Hepatocyte (in vitro differentiated cells): Measurements from ENCODE around the gene FMO5. TPM values are rescaled to one million over a fixed set of nuclear protein-coding genes. Genes with fewer than 3 reads are reported as not detected.
"Not testable (repeated sequence)": the region's sequence is repeated elsewhere in the genome, so short reads cannot be mapped to it uniquely, and the experiment has no call there.

ENCODE experiments used
- DNase-seq: peaks from one replicate; pipeline ENCODE4 v3.0.0-alpha.2; 2016; ENCODE audit warnings: low spot score
- H2AFZ ChIP-seq: fragments of 200-600 bp; sonication (generic); 2 replicates; pipeline ENCODE4 v1.6.0; 2016; ENCODE audit warnings: antibody characterized with exemption, mild to moderate bottlenecking
- H3K27ac ChIP-seq: fragments of 200-600 bp; sonication (generic); 2 replicates; pipeline ENCODE4 v1.5.1; 2016; ENCODE audit warnings: mild to moderate bottlenecking
- H3K27me3 ChIP-seq: fragments of 200-600 bp; sonication (generic); 2 replicates; pipeline ENCODE4 v1.6.1; 2016
- H3K36me3 ChIP-seq: fragments of 200-600 bp; sonication (generic); replicated peaks from 2 replicates; pipeline ENCODE4 v1.5.1; 2016; ENCODE audit warnings: low read depth; ENCODE audit not compliant: insufficient read depth
- H3K4me1 ChIP-seq: fragments of 200-600 bp; sonication (generic); 2 replicates; pipeline ENCODE4 v1.5.1; 2016; ENCODE audit warnings: mild to moderate bottlenecking, moderate library complexity; ENCODE audit not compliant: insufficient read depth
- H3K4me2 ChIP-seq: fragments of 200-600 bp; sonication (generic); 2 replicates; pipeline ENCODE4 v1.6.0; 2016
- H3K4me3 ChIP-seq: fragments of 200-600 bp; sonication (generic); 2 replicates; pipeline ENCODE4 v1.5.1; 2016; ENCODE audit warnings: mild to moderate bottlenecking
- H3K79me2 ChIP-seq: fragments of 200-600 bp; sonication (generic); 2 replicates; pipeline ENCODE4 v1.6.0; 2017; ENCODE audit warnings: mild to moderate bottlenecking
- H3K9me2 ChIP-seq: fragments of 200-600 bp; sonication (generic); replicated peaks from 2 replicates; pipeline ENCODE4 v1.6.0; 2017; ENCODE audit warnings: mild to moderate bottlenecking; ENCODE audit not compliant: insufficient read depth
- H3K9me3 ChIP-seq: fragments of 200-600 bp; sonication (generic); 2 replicates; pipeline ENCODE4 v1.5.1; 2016; ENCODE audit warnings: low read depth, mild to moderate bottlenecking
- H4K20me1 ChIP-seq: fragments of 200-600 bp; sonication (generic); 2 replicates; pipeline ENCODE4 v1.6.0; 2016; ENCODE audit warnings: mild to moderate bottlenecking; ENCODE audit not compliant: insufficient read depth, poor library complexity, severe bottlenecking
- EZH2 ChIP-seq: fragments of 200-600 bp; sonication (generic); IDR thresholded peaks from 2 replicates; pipeline ENCODE4 v1.6.1; 2016; ENCODE audit warnings: antibody characterized with exemption, mild to moderate bottlenecking, borderline replicate concordance
- EZH2phosphoT487 ChIP-seq: fragments of 200-600 bp; sonication (generic); IDR thresholded peaks from one replicate; pipeline ENCODE4 v1.6.1; 2018; ENCODE audit warnings: antibody characterized with exemption, mild to moderate bottlenecking, low read depth, moderate library complexity; ENCODE audit not compliant: unreplicated experiment, severe bottlenecking
- whole genome bisulfite sequencing: methylation state at CpG from one replicate; pipeline ENCODE4 v1.1.6; 2016; ENCODE audit warnings: low lambda C conversion rate; ENCODE audit errors: missing lambda C conversion rate; 5-methylcytosine and 5-hydroxymethylcytosine counted together
- polyA plus RNA-seq: library from polyadenylated mRNA; unstranded; fragments of >200 nt; fragmentation: Nextera tagmentation; extraction: Ambion mirVana; gene quantifications from 2 replicates; pipeline ENCODE4 v1.2.1, GENCODE V29; 2016
- total RNA-seq: library from RNA; depleted of rRNA; stranded (reverse); fragments of >200 nt; gene quantifications from 2 replicates; pipeline ENCODE4 v1.2.3, GENCODE V29; 2014
- TF ChIP-seq, protein P1 (sequence below): fragments of 200-600 bp; sonication (generic); IDR thresholded peaks from 2 replicates; pipeline ENCODE4 v1.5.1; 2016; ENCODE audit warnings: antibody characterized with exemption, mild to moderate bottlenecking; ENCODE audit not compliant: poor library complexity

Gene FMO5
- total and polyA plus RNA-seq, 2 experiments from 2014 or later = 44.6 to 48.6 TPM

DNA sequence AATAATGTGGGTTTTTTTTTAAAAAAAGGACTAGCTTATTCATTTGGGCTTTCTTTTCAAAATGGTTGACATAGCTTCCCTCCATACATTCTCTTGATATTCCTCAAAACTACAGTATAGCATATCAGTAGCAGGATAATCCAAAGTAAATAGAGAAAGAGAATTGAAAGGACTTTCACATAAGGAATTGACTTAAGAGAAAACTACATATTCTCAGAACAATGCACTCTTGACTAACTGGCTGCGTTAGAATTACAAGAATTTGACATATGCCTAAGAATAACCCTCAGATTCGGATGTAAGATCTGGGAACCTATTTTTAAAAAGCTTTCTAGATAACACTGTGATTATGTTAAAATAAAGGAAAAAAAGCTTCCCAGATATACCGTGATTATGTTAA is 56.0 kb downstream of the FMO5 start:
- H3K79me2 ChIP-seq = peaks cover 71% of the 10 kb centered on the region

DNA sequence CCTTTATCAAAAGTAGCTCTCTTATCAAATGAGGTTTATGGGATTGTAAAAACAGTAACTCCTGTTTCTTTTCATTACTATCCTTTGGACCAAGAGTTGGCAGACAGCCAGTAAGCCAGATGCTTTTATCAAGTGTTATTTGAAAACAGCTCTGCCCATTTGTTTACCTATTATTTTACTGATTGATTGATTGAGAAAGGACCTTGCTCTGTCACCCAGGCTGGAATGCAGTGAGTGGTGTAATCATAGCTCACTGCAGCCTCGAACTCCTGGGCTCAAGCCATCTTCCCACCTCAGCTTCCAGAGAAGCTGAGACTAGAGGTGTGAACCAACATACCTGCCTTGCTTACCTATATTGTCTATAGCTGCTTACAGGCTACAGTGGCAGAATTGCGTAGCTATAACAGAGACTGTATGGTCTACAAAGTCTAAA is 56.5 kb downstream of the FMO5 start:
- no peak overlapping the region for H3K4me3 ChIP-seq
- peaks cover 71% of the 10 kb centered on the region for H3K79me2 ChIP-seq
- H3K36me3 ChIP-seq = no peaks in the 10 kb centered on the region
- H3K9me3 ChIP-seq = no peaks in the 10 kb centered on the region
- peak; percentile 71 for DNase-seq
- no peak for TF ChIP-seq EZH2phosphoT487
- H4K20me1 ChIP-seq = no peaks in the 10 kb centered on the region
- WGBS = 54% methylated on average over 2 of the region's 2 CpGs
- no peak overlapping the region for H2AFZ ChIP-seq
- H3K4me2 ChIP-seq = peak overlapping the region; percentile 90
- H3K4me1 ChIP-seq = peaks cover 30% of the 10 kb centered on the region
- no peaks in the 10 kb centered on the region for H3K9me2 ChIP-seq
- peak overlapping the region; percentile 74 for H3K27ac ChIP-seq
- H3K27me3 ChIP-seq = no peaks in the 10 kb centered on the region

More for the DNA sequence above, 56.0 kb downstream of the FMO5 start:
- Histone ChIP-seq H3K4me2 (peak overlapping the region; percentile 90), H3K9me2 (no peaks in the 10 kb centered on the region), H3K9me3 (no peaks in the 10 kb centered on the region), H2AFZ (no peak overlapping the region), H3K36me3 (no peaks in the 10 kb centered on the region), H3K27ac (peak overlapping the region; percentile 6), H3K4me3 (no peak overlapping the region), H3K27me3 (no peaks in the 10 kb centered on the region), H4K20me1 (no peaks in the 10 kb centered on the region), H3K4me1 (peaks cover 34% of the 10 kb centered on the region)
- no peak for TF ChIP-seq EZH2
- no peak for TF ChIP-seq EZH2phosphoT487
- TF ChIP-seq, protein P1, sequence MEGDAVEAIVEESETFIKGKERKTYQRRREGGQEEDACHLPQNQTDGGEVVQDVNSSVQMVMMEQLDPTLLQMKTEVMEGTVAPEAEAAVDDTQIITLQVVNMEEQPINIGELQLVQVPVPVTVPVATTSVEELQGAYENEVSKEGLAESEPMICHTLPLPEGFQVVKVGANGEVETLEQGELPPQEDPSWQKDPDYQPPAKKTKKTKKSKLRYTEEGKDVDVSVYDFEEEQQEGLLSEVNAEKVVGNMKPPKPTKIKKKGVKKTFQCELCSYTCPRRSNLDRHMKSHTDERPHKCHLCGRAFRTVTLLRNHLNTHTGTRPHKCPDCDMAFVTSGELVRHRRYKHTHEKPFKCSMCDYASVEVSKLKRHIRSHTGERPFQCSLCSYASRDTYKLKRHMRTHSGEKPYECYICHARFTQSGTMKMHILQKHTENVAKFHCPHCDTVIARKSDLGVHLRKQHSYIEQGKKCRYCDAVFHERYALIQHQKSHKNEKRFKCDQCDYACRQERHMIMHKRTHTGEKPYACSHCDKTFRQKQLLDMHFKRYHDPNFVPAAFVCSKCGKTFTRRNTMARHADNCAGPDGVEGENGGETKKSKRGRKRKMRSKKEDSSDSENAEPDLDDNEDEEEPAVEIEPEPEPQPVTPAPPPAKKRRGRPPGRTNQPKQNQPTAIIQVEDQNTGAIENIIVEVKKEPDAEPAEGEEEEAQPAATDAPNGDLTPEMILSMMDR = no peak
- no peak for DNase-seq
- WGBS = 48% methylated on average over 3 of the region's 3 CpGs

DNA sequence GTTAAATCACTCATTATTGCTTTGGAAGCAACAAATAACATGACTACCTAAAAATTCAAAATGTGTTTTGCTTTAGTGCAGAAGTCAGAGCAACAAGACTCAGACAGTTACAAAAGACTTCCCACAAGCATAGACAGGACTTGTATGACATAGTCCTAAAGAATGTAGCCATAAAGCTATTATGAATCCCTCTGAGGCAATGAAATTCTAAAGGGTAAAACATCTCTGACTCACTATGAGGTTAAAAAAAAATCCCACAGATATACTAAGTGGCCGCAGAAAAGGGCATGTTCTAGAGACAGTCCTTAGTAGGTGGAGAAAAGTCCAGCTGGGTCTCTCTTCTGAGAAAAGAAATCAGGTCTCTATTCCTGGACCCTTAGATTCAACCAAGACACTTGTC is 57.8 kb downstream of the FMO5 start:
- peaks cover 30% of the 10 kb centered on the region for H3K4me1 ChIP-seq
- H3K4me3 ChIP-seq = no peak overlapping the region
- H3K36me3 ChIP-seq = no peaks in the 10 kb centered on the region
- no peaks in the 10 kb centered on the region for H3K9me3 ChIP-seq
- peak overlapping the region; percentile 32 for H3K4me2 ChIP-seq
- H3K27me3 ChIP-seq = no peaks in the 10 kb centered on the region
- H4K20me1 ChIP-seq = no peaks in the 10 kb centered on the region
- H2AFZ ChIP-seq = no peak overlapping the region
- H3K27ac ChIP-seq = peak overlapping the region; percentile 74
- TF ChIP-seq EZH2 = no peak
- H3K9me2 ChIP-seq = no peaks in the 10 kb centered on the region
- H3K79me2 ChIP-seq = peaks cover 76% of the 10 kb centered on the region
- DNase-seq = peak; percentile 63
- 39% methylated on average over 1 of the region's 1 CpG for WGBS

DNA sequence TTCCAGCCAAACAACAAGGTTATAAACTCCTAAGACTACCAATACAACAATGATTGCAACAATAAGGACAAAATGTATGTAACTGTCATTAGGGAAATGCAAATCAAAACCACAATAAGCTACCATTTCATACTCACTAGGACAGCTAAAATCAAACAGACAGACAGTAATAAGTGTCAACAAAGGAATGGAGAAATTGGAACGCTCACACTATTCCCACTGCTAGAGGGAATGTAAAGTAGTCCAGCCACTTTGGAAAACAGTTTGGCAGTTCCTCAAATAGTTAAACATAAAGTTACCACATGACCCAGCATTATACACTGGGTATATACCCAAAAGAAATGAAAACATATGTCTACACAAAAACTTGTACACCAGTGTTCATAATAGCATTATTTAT is 62.1 kb downstream of the FMO5 start:
- TF ChIP-seq EZH2 (no peak), EZH2phosphoT487 (no peak)
- TF ChIP-seq, protein P1 = no peak
- H3K4me1 ChIP-seq = peaks cover 8% of the 10 kb centered on the region
- no peak overlapping the region for H3K4me2 ChIP-seq
- H3K79me2 ChIP-seq = peaks cover 41% of the 10 kb centered on the region
- H3K9me3 ChIP-seq = no peaks in the 10 kb centered on the region
- no peak overlapping the region for H3K4me3 ChIP-seq
- no peaks in the 10 kb centered on the region for H4K20me1 ChIP-seq
- no peak overlapping the region for H3K27ac ChIP-seq
- 100% methylated on average over 1 of the region's 1 CpG for WGBS
- H3K36me3 ChIP-seq = peaks cover 2% of the 10 kb centered on the region
- DNase-seq = no peak
- H3K27me3 ChIP-seq = no peaks in the 10 kb centered on the region
- no peak overlapping the region for H2AFZ ChIP-seq
- H3K9me2 ChIP-seq = no peaks in the 10 kb centered on the region

DNA sequence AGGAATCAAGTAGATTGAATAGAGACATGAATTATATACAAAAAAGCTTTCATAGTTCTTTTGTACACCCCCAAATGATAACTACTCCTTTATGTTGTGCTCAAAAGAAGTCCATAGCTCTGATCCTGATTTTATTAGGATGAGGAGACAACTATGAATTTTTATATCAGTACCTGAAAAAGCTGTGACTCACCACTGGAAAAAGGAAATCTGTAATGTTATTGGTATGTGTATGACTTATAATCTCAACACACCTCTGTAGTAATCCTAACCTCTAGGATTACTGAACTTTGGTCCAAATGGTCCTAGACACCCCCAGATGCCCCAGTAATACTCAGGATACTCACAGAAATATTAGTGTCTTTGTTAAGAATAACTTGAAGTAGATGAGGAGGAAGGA is 63.0 kb downstream of the FMO5 start:
- H3K27ac ChIP-seq = no peak overlapping the region
- H3K9me2 ChIP-seq = no peaks in the 10 kb centered on the region
- H3K79me2 ChIP-seq = peaks cover 40% of the 10 kb centered on the region
- DNase-seq = no peak
- no peak overlapping the region for H3K4me3 ChIP-seq
- H3K4me1 ChIP-seq = peaks cover 7% of the 10 kb centered on the region
- H3K9me3 ChIP-seq = no peaks in the 10 kb centered on the region
- H3K27me3 ChIP-seq = no peaks in the 10 kb centered on the region
- no peak overlapping the region for H2AFZ ChIP-seq
- H3K4me2 ChIP-seq = no peak overlapping the region
- peaks cover 8% of the 10 kb centered on the region for H3K36me3 ChIP-seq
- no peaks in the 10 kb centered on the region for H4K20me1 ChIP-seq
- TF ChIP-seq EZH2phosphoT487 (no peak), EZH2 (no peak)
- TF ChIP-seq, protein P1 = no peak

DNA sequence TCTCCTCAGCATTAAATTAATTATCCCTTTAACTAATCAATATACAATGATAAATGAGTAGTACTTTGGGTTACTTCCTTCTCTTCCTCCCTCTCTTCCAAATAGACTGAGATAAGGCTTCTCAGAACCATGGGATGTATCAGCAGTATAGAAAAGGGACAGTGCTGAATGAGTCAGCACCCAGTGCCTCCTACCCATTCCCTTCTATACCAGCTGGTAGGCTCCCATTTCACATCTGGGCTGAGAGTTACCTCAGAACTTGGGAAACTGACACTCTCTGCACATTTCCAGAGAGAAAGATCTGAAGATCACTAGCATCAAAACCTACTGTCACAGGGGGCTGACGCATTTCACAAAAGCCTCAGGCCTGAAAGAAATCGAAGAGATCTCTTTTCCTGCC is 68.0 kb downstream of the FMO5 start:
- WGBS = 92% methylated on average over 2 of the region's 2 CpGs
- not testable (repeated sequence) for H3K36me3 ChIP-seq, H3K27ac ChIP-seq

More for the DNA sequence above, 68.0 kb downstream of the FMO5 start:
- H3K4me2 ChIP-seq, H3K9me2 ChIP-seq, H4K20me1 ChIP-seq, H2AFZ ChIP-seq, H3K9me3 ChIP-seq, H3K4me1 ChIP-seq, H3K27me3 ChIP-seq, DNase-seq, H3K79me2 ChIP-seq, H3K4me3 ChIP-seq: not testable (repeated sequence)
